GM19025 (cell line): Measurements from ENCODE around the gene SUMO3.

ENCODE experiments used
- ATAC-seq: cut with Tn5 transposase; IDR thresholded peaks from one replicate; pipeline ENCODE4 v1.9.1; 2021; ENCODE audit warnings: mild to moderate bottlenecking, low read depth, moderate library complexity; ENCODE audit not compliant: unreplicated experiment

Gene SUMO3

GRCh38 chr21:44763050-44763378, 54.8 kb downstream of the SUMO3 start:
- ATAC-seq: no peak

- ATAC-seq: no peak
Measured at GRCh38 chr21:44762221-44763049, 55.4 kb downstream of the SUMO3 start.

DNA sequence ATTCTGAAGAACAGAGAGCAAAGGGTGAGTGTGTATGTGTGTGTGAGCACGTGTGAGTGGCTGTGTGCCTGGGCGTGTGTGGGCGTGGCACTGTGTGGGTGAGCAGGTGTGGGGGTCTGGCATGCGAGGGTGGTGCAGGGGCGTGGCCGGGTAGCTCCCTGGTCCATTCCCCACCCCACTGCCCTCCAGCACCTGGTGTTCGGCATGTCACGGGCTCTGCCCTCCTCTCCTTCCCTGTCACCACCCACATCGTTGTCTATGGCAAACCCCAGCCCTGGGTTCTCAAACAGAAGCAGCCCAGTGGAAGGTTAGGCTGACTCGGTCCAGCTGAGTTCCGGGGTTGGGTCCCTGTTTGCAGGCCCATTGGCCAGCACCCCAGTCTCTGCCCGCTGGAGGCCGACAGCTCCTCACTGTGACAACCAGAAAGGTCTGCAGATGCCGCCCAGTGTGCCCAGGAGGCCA, 56.1 kb downstream of the SUMO3 start:
- no peak for ATAC-seq

DNA sequence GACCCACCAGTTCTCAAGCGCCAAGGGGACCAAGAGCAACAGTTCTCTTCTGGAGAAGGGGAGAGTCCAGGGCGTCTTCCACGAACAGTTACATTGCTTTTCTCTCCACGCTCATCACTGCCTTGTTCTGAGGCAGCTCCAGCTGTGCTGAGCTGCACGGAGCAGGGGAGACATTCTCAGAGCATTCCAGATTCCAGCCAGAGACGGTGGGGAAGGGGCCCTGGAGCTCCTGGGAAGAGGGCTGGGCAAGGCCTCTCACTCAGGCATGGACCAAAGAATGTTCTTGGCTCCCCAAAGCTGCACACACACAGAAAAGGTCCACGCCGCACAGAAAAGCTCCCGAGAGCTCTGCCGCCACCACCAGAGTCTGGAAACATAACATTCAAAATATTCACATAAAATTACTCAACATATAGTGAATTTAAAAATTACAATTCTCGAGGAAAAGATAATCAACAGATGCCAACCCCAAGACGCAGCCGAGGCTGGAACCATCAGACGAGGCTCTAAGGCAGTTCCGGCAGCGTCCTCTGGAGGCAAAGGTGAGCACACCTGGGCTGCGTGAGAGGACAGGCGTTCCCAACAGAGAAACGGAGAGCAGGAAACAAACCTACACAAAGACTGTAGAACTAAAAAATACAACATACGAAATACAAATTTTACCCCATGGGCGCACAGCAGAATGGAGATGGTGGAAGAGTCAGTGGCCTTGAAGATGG, 56.7 kb downstream of the SUMO3 start:
- no peak for ATAC-seq

DNA sequence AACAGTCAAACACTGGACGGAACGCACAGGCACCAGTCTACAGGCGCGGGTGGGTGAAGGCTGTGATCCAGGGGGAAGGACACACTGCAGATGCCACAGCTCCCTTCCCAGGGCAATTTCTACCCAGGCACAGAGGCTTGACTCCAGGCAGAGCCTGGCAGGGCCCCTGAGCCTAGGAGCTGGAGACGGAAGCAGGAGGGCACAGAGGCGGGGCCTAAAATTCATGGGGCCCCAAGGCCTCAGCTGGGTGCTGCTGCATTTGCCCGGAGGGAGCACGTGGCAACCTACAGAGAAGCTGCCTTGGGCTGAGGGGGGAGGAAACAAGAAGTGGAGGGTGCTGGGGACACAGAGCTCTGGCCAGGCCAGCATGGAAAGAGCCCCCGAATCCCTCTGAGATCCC, 57.5 kb downstream of the SUMO3 start:
- no peak for ATAC-seq

- ATAC-seq: no peak
Measured at GRCh38 chr21:44759628-44760285, 58.1 kb downstream of the SUMO3 start.

- ATAC-seq: no peak
Measured at GRCh38 chr21:44758781-44759627, 58.9 kb downstream of the SUMO3 start.

DNA sequence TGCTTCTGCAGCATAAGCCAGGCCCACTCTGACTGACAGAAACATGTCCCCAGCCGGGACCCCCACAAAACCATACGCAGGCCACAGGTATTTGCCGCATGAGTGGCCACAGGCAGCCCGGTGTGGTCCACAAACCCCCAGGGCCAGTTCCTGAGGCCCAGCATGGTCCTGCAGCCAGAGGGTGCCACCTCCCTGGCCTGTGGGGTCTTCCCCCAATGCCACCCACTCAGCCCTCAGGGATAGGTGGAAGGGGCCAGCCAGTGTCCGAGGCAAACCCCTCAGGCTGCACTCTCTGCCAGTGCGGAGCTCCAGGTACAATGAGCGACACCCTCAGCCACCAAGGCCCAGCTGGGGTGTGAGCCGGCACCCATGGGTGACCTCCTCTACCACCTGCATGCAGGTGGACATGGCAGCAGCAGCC, 59.7 kb downstream of the SUMO3 start:
- ATAC-seq: no peak

- no peak for ATAC-seq
Measured at GRCh38 chr21:44757731-44758130, 60.1 kb downstream of the SUMO3 start.

DNA sequence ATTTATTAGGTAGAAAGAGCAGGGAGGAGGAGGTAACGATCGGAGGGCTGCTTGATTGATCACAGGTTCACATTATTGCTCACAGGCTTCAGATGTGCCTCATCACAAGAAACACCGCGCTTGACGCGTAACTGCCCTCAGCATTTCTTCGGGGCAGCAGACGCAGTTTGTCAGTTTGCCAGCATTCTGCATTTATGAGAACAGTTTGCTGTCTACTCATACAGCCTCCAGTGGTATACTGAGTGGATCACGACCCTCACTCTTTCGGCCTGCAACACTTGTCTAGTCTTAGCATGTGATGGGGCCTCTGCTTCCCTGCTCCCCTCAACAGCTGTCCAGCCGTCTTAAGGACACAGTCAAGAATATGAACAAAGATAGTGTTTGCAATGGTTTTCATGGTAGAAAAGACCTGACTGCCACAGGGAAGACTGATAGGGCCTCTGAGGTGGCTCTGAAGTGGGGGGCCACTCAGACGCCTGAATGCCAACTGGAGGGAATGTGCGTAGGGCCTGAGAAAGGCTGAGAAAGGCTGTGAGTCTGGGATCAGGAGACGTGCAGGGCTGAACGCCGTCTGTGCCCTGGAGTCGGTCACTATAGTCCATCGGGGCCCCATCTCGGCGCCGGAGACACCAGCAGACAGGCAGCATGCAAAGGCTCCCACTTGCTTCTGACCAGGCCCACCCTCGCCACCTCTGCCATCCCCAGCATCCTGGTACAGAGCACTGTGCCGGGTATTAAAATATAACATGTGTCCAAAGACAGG, 61.3 kb downstream of the SUMO3 start:
- ATAC-seq: no peak
